ENCODE data around the gene CUZD1. TPM values are rescaled to one million over a fixed set of nuclear protein-coding genes. Genes with fewer than 3 reads are reported as not detected.
"Not testable (repeated sequence)": the region's sequence is repeated elsewhere in the genome, so short reads cannot be mapped to it uniquely, and the experiment has no call there.

CUZD1 gene, protein sequence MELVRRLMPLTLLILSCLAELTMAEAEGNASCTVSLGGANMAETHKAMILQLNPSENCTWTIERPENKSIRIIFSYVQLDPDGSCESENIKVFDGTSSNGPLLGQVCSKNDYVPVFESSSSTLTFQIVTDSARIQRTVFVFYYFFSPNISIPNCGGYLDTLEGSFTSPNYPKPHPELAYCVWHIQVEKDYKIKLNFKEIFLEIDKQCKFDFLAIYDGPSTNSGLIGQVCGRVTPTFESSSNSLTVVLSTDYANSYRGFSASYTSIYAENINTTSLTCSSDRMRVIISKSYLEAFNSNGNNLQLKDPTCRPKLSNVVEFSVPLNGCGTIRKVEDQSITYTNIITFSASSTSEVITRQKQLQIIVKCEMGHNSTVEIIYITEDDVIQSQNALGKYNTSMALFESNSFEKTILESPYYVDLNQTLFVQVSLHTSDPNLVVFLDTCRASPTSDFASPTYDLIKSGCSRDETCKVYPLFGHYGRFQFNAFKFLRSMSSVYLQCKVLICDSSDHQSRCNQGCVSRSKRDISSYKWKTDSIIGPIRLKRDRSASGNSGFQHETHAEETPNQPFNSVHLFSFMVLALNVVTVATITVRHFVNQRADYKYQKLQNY
- polyA plus RNA-seq (ENCODE audit: insufficient read length in 3 of 3) = 1 to 10 TPM; 1.4 to 2.3 (median 1.6) TPM

DNA sequence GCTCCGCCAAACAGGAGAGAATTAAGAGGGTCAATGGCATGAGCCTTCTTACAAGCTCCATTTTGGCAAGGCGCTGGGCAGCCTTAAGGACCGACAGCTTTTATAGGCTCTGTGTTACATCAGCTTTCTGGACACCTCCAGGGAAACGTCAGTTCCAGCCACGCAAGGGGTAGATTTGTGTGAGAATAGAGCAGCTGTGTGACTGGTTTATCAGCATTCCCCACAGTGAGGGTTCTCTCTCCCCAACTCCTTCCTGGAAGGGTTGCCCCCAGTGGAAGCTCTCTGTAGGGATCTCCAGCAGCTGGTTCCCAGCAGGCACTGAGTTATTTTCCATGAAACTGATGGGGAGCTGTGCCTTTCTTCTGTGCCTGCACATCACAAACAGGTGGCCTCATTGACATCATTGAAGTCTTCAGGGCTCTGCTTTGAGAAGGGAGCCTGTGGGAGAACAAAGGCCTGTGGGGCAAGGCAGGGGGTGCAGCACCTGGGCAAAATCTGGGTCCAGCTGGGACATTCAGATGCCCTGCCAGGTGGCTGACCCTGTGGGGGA is at the start of gene CUZD1:
Gene CUZD1, minus strand, starts transcription at position 75 of the 550 bp plus-strand sequence. Its CDS starts 14 bp downstream, at position 61.
- DNase-seq (ENCODE audit: low read depth in 3 of 3, low spot score in 2 of 3) = peak in 1 of 3 donors; percentile 0

DNA sequence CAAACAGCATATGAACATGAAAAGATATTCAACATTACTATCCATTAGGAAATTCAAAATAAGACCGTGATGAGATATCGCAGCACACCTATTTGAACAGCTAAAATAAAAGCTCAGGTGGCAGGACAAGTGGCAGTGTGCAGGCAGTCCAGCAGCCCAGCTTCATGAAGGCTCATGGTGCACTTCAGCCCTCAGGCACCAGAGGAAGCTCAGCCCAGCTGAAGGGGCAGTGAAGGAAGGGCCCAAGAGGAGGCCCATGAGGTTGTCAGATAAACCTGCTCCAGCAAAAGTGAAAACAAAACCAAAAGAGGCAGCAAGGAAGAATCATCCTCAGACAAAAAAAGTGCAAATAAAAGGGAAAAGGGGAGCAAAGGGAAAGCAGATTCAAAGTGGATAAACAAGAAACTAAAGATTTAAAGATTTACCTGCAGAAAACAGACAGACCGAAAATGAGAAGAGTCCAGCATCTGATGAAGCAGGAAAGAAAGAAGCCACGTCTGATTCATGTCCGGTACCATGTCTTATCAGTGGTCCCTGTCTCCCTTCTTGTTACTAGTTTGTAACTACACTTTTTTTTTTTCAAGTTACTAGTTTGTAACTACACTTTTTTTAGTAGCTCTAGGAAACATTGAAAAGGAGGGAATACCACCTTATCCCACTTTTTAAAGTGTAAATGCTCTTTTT is 48.7 kb upstream of the CUZD1 start:
- DNase-seq (ENCODE audit: low read depth in 3 of 3, low spot score in 2 of 3) = no peak

DNA sequence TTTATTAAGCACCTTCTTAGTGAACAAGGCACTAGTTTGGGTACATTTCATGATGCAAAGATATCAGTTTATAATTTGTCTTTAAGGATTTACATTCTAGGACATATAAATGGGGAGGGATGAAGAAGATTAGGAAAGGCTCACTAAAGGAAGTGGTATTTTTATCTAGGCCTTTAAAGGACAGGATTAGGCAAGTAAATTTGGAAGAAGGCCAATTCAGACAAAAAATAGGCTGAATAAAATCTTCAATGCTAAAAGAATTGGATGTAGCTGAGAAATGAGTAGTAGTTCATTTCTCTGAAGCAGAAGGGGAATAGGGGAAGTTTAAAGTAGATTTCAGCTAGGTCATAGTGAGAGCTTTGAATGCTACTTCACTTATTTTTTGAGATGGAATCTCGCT is 38.5 kb upstream of the CUZD1 start:
- DNase-seq (ENCODE audit: low read depth in 3 of 3, low spot score in 2 of 3) = no peak

DNA sequence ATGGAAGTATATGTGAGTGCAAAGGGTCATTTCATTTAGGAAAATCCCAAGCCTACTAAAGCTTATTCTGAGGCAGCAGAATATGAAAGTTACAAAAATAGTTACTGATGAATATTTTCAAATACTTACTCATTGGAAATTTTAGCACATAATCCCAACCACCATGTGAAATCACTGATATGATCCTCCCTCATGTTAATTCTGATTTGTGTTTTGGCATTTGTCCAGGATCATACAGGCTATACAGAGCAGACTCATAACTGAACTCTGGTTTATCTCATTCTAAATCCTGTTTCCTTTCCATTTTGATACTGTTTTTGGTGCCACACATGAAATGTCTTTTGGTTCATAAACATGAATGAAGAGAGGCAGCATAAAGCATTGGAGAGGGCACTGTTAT is 37.1 kb upstream of the CUZD1 start:
- no peak for DNase-seq (ENCODE audit: low read depth in 3 of 3, low spot score in 2 of 3)

DNA sequence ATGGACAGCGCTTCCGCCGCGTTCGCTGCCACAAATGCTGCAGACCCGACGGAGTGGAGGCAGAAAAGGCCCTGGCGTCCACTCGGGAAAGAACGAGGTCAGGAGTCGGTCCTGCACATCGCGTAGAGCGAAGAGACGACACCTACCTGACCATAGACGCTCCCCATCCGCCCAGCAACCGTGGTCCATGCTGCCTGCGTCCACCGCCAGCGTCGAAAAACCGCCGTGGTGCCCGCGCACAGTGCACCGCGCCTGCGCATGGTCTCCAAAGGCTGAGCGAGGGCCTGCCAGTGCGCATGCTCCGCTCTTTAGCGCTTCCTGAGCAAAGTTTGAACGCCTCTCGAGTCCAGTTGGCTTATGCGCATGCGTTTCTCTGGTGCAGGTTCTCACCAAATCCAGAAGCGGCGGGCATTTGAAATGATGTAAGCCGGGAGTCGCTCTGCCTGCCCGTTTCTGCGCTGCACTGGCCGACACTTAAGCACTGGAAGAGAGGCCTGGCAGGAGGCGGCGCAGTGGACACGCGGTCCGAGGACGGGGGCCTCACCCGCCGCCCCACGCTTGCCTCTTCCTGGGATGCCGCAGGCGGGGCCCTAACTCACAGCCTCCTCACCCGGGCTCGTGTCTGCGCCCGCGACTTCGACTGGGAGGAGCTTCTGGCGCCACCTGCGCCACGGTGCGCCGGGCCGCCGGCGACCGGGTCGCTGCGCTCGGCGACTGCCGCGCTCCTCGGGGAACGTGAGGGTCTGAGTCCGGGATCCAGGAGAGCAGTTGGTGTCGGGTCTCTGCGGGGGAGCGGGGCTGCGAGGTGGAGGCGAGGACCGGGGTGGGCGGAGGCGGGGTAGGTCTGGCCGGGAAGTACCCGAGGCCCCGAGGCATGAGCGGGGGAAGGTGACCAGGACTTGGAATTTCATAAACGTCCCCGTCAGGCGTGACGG is 33.9 kb upstream of the CUZD1 start, which contains the start of gene FAM24B:
Gene FAM24B, minus strand, starts transcription at position 243 of the 935 bp plus-strand sequence. CDS start 29,066 bp downstream, outside the sequence.
- DNase-seq (ENCODE audit: low read depth in 3 of 3, low spot score in 2 of 3) = peak; percentile 93 to 98 (median 97)

DNA sequence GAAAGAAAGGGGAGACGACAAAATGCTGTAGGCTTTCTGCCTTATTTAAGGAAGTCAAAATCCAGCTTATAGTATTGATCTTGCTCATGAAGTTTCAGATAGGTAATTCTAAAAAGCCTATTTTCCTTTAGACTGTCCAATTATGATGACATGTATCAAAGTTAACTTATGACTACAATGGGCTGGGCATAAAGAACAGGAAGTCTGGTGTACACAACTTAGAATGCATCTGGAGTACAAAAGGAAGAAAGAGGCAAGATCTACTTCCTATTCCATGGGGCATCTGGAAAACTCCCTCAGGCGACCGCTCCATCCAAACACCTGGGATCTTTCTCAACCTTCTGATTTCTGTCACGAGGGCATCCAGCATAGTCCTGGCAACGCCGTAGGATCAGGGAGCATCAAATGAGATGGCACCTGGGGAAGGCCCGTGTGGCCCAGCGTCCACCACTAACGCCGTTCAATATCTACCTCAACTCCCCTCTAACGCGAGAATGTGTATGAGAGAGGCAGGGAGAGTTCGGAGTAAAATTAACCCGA is 33.2 kb upstream of the CUZD1 start:
- DNase-seq (ENCODE audit: low read depth in 3 of 3, low spot score in 2 of 3) = no peak

DNA sequence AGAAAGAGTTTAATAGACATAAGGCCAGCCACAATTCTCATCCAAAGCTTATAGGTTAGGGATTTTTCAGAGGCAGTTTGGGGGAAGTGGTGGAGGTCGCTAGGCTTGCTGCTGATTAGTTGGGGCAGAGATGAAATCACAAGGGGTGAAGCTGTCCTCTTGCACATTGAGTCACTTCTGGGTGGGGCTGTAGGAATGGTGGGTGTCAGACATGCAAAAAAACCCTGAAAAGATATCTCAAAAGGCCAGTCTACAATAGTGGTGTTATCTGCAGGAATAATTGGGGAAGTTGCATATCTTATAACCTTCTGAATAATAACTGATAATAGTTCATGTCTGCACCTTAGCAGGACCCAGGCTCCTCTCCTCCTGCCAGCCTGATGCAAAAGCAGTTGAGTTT is 31.6 kb upstream of the CUZD1 start:
- DNase-seq (ENCODE audit: low read depth in 3 of 3, low spot score in 2 of 3) = no peak

DNA sequence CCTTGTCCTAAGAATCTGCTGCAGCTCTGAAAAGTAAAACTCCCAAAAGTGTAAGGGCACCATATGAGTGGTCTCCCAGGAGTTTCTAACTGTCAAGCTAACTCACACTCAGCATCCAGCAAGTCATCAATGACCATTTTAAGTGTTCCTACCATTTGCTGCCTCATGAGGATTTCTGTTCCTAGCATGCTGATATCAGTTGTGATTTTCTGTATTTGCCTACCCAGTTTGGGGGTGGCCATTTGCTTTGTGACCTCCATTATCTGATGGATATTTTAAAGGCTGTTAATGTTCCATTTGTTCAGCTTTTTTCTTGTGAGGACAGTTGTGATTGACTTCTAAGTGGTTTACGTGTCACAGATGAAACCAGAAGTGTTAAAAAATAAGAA is 30.8 kb upstream of the CUZD1 start:
- no peak for DNase-seq (ENCODE audit: low read depth in 3 of 3, low spot score in 2 of 3)

DNA sequence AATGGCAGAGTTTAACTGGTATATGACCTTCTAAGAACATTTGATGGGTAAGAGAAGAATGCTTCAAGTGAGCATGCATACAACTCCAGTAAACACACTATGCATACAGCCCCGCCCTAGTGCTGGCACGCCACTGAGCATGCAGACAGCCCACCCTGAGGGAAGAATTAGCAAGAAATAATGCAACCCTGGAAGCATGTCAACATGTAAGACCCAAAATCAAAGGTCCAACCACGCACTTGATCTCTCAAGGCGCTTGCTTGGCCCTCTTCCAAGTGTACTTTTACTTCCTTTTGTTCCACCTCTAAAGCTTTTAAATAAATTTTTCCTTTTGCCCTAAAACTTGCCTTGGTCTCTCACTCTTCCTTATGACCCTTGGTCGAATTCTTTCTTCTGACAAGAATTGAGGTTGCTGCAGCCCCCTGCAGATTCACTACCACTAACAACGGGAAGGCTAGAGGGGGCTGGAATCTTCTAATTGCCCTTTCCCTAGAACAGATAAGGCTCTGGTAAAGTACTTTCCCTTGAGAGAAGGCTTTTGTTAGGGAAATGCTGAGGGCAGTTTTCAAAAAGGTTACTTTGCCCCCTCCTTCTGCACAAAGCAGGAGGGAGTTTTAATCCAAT is 30.3 kb upstream of the CUZD1 start:
- no peak for DNase-seq (ENCODE audit: low read depth in 3 of 3, low spot score in 2 of 3)

DNA sequence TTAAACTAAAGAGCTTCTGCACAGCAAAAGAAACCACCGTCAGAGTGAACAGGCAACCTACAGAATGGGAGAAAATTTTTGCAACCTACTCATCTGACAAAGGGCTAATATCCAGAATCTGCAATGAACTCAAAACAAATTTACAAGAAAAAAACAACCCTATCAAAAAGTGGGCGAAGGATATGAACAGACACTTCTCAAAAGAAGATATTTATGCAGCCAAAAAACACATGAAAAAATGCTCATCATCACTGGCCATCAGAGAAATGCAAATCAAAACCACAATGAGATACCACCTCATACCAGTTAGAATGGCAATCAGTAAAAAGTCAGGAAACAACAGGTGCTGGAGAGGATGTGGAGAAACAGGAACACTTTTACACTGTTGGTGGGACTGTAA is 26.3 kb upstream of the CUZD1 start:
- DNase-seq (ENCODE audit: low read depth in 3 of 3, low spot score in 2 of 3) = not testable (repeated sequence)

DNA sequence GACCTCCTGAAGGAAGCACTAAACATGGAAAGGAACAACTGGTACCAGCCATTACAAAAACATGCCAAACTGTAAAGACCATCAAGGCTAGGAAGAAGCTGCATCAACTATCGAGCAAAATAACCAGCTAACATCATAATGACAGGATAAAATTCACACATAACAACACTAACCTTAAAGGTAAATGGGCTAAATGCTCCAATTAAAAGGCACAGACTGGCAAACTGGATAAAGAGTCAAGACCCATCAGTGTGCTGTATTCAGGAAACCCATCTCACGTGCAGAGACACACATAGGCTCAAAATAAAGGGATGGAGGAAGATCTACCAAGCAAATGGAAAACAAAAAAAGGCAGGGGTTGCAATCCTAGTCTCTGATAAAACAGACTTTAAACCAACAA is 23.1 kb upstream of the CUZD1 start:
- not testable (repeated sequence) for DNase-seq (ENCODE audit: low read depth in 3 of 3, low spot score in 2 of 3)

DNA sequence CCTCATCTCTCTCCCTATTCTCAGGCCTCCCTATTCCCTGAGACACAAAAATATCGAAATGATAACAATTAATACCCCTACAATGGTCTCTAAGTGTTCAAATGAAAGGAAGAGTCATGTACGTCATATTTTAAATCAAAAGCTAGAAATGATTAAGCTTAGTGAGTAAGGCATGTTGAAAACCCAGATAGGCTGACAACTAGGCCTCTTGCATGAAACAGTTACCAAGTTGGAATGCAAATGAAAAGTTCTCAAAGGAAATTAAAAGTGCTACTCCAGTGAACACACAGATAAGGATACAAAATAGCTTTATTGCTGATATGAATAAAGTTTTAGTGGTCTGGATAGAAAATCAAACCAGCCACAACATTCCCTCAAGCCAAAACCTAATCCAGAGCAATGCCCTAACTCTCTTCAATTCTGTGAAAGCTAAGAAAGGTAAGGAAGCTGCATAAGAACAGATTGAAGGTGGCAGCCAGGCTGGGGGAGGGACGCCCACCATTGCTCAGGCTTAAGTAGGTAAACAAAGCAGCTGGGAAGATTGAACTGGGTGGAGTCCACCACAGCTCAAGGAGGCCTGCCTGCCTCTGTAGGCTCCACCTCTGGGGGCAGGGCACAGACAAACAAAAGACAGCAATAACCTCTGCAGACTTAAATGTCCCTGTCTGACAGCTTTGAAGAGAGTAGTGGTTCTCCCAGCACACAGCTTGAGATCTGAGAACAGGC is 21.3 kb upstream of the CUZD1 start:
- DNase-seq (ENCODE audit: low read depth in 3 of 3, low spot score in 2 of 3) = not testable (repeated sequence)

DNA sequence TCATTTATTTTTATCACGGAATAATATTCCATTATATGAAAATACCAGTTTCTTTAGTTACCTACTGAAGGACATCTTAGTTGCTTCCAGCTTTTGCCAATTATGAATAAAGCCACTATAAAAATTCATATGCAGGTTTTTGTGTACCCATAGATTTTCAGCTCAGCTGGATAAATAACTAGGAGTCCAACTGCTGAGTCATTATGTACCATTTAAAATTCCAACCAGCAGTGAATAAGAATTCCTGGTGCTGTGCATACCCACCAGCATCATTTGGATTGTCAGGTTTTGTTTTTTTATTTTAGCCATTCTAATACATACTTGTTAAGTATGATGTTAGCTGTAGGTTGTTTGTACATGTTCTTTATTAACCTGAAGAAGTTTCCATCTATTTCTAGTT is 19.2 kb upstream of the CUZD1 start:
- DNase-seq (ENCODE audit: low read depth in 3 of 3, low spot score in 2 of 3) = no peak

DNA sequence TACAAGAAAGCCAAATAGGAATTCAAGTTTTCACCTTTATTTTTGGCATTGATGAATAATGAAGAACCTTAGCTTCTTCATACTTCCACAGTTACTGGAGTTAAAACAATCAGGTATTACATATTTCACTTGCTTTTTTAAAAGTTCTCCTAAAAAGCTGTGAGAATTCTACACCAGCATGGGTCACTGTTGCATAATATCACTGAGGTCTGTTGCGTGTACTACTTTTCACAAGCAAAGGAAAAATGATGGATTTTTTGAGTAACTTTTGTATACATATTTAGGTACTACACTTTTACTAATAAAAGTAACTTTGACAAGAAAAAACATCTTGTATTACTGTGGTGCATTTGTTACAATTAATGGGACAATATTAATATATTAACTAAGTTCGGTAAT is 18.5 kb upstream of the CUZD1 start:
- no peak for DNase-seq (ENCODE audit: low read depth in 3 of 3, low spot score in 2 of 3)

DNA sequence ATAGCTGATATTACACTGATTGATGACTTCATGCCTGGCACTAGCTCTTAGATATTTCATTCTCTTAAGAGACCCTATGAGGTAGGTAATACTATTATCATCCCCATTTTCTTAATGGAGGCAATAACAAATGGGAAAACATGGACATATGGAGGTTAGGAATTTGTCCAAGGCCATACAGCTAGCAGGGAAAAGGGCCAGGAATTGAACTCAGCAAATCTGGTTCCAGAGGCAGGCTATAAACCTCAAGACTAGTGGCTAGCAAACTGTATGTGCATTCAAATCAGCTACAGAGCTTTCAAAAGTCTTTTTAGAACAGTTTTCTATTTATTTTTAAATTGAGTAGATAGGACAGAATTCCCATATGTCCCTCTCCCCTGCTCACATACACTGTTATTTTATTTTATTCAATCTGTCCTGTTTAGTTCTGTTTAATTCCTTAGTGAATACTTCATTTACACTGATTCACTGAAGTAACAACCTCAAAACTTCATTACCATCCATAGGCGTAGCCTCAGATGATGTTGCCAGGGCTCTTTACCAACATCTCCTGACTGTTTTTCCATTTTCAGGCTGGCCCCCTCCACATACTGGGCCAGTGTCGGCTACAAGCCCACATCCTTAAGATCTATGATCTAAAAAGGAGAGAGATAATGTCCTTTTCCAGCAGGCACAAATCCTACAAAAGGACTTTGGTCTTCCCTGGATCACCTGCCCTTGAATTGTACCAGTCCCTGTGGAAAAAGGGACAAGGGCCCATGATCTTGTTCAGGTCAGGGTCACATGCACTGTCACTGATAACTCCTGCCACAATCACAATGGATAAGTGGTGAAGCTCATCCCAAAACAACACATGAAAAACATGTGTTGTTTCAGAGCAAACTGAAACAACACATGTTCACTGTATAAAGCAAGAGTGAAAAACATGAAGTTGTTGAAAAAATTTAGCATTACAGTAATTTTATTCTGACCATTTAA is 17.8 kb upstream of the CUZD1 start:
- no peak for DNase-seq (ENCODE audit: low read depth in 3 of 3, low spot score in 2 of 3)

DNA sequence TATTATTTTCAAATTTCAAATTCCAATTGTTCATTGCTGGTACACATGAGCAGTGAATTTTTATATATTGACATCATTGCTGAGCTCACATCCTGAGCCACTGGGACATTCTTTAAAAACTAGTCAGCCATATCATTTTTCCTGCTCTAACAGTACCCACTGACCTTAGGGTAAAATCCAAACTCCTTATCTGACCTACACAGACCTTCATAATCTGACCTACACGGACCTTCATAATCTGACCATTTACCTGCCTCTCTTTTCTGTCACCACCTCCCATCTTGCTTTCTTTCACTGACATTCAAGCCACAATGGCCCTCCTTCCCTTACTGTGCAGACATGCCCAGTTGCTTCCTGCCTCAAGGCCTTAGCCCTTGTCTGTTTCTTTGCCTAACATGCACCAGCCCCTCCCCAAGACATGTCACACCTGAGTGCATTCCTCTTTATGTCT is 16.1 kb upstream of the CUZD1 start:
- DNase-seq (ENCODE audit: low read depth in 3 of 3, low spot score in 2 of 3) = no peak

DNA sequence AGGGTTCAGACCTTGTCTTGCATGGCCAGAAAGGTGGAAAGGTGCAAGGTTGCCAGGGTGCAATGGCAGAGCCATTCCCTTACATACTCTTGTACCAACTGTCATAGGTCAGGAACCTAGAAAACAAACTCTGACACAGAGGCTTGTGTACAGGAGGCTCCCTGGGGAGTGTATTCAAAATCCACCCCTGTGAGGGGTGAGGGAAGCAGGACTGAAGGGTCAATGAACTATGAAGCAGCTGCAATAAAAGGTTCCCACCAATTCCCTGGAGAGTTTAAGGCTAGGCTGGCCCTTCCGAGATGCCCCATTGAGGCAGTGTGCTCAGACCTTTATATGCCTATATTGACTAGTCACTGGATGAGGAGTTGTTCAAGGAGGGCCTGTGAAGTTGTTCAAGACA is 13.9 kb upstream of the CUZD1 start:
- no peak for DNase-seq (ENCODE audit: low read depth in 3 of 3, low spot score in 2 of 3)

Measured in right renal cortex interstitium (tissue), 3 donors.